K562 (cell line): ENCODE measurements around the gene RAB13. TPM values are rescaled to one million over a fixed set of nuclear protein-coding genes. Genes with fewer than 3 reads are reported as not detected.

Experiments
- ATAC-seq: fragments of 200-7000 bp; cut with Tn5 transposase; 3 replicates; pipeline ENCODE4 v1.9.1; 2020; ENCODE audit warnings: moderate library complexity
- BruUV-seq: library from RNA; stranded (reverse); fragments of 400-500 nt; replicated peaks from 2 replicates; lab custom pipeline; 2021; lab: Mats Ljungman, UMichigan
- CTCF ChIA-PET: fragments of 300-600 bp; formaldehyde crosslinking; extraction: SDS; loops from one replicate; lab custom pipeline; 2021; ENCODE audit warnings: low intra/inter-chr PET ratio; lab: Yijun Ruan, JAX
- POLR2A ChIA-PET: fragments of 300-600, 350-650 bp; sonication (Branson Sonifier 250); formaldehyde crosslinking; extraction: SDS; loops from one replicate; lab custom pipeline; 2021; ENCODE audit warnings: antibody characterized with exemption, inconsistent platforms; lab: Yijun Ruan, JAX
- DNase-seq, 4 experiments: peaks; one replicate each; pipeline versions ENCODE4 v3.0.0 to v3.0.0-alpha.2; 2011 to 2018; ENCODE audit warnings: low spot score in 3 of 4, mixed read lengths in 3 of 4; ENCODE audit errors: extremely low read depth in 1 of 4
- FAIRE-seq: peaks from 2 replicates; lab custom pipeline; 2011; peaks lifted over from hg19 to GRCh38; lab: Jason Lieb, UNC
- H2AFZ ChIP-seq: 2 replicates; pipeline ENCODE4 v1.6.0; 2011; ENCODE audit warnings: low read depth, low read length, control low read depth, inconsistent platforms
- H3K27ac ChIP-seq: fragments of 200-600 bp; 3 replicates; pipeline ENCODE4 v1.8.0; 2011; ENCODE audit warnings: low read depth, mild to moderate bottlenecking, control low read depth, inconsistent platforms, low read length, moderate library complexity, mixed read lengths; ENCODE audit errors: extremely low read depth
- H3K27me3 ChIP-seq, 2 experiments: fragments of 300-600 bp in 1 of 2; 2 replicates in 1 of 2; 3 replicates in 1 of 2; pipeline versions ENCODE4 v1.6.0 to v1.8.0; 2011; ENCODE audit warnings: inconsistent platforms in 2 of 2, low read length in 2 of 2, mild to moderate bottlenecking in 1 of 2, mixed read lengths in 1 of 2, moderate library complexity in 1 of 2; ENCODE audit not compliant: control insufficient read depth in 2 of 2, insufficient read depth in 2 of 2
- H3K36me3 ChIP-seq: fragments of 300-600 bp; 3 replicates; pipeline ENCODE4 v1.8.0; 2011; ENCODE audit warnings: mild to moderate bottlenecking, low read length, inconsistent platforms; ENCODE audit not compliant: control insufficient read depth, insufficient read depth
- H3K4me1 ChIP-seq, 2 experiments: fragments of 200-600 bp in 1 of 2; replicated peaks in 1 of 2; 2 replicates in 1 of 2; 3 replicates in 1 of 2; pipeline versions ENCODE4 v1.5.1 to v1.8.0; 2011; ENCODE audit warnings: inconsistent platforms in 2 of 2, low read length in 2 of 2, mild to moderate bottlenecking in 1 of 2, mixed read lengths in 1 of 2, moderate library complexity in 1 of 2; ENCODE audit not compliant: control insufficient read depth in 2 of 2, insufficient read depth in 2 of 2
- H3K4me2 ChIP-seq: 2 replicates; pipeline ENCODE4 v1.6.1; 2011; ENCODE audit warnings: low read length, control low read depth, inconsistent platforms, mixed read lengths; ENCODE audit not compliant: insufficient read depth
- H3K4me3 ChIP-seq: fragments of 200-600 bp; sonication (generic), shearing (Covaris generic); 2 replicates; pipeline ENCODE4 v1.5.1; 2016; ENCODE audit warnings: control low read depth, inconsistent platforms
- H3K79me2 ChIP-seq: fragments of 200-600 bp; 3 replicates; pipeline ENCODE4 v1.8.0; 2011; ENCODE audit warnings: low read length, inconsistent platforms; ENCODE audit not compliant: control insufficient read depth, insufficient read depth
- H3K9ac ChIP-seq, 2 experiments: 2 replicates each; pipeline versions ENCODE4 v1.6.0 to v1.6.1; 2011; ENCODE audit warnings: low read depth in 2 of 2, low read length in 2 of 2, control low read depth in 1 of 2, inconsistent platforms in 1 of 2, mild to moderate bottlenecking in 1 of 2, mixed read lengths in 1 of 2; ENCODE audit not compliant: insufficient read depth in 1 of 2
- H3K9me1 ChIP-seq: one replicate; pipeline ENCODE4 v1.6.0; 2011; ENCODE audit warnings: inconsistent platforms, mild to moderate bottlenecking, low read length, moderate library complexity; ENCODE audit not compliant: control insufficient read depth, insufficient read depth
- H3K9me3 ChIP-seq: replicated peaks from 2 replicates; pipeline ENCODE4 v1.5.1; 2011; ENCODE audit warnings: low read depth, low read length, inconsistent platforms; ENCODE audit not compliant: control insufficient read depth, insufficient read depth
- H4K20me1 ChIP-seq: replicated peaks from 2 replicates; pipeline ENCODE4 v1.6.1; 2011; ENCODE audit warnings: low read length, inconsistent platforms, mixed read lengths; ENCODE audit not compliant: control insufficient read depth, insufficient read depth
- ATF1 ChIP-seq, 2 experiments: fragments of 450-650 bp in 1 of 2; IDR thresholded peaks; 2 replicates each; pipeline ENCODE4 v1.6.1; 2016; ENCODE audit warnings: missing compliant biosample characterization in 1 of 2, missing genetic modification characterization in 1 of 2
- CEBPZ ChIP-seq: fragments of 150-350 bp; IDR thresholded peaks from 2 replicates; pipeline ENCODE4 v1.6.1; 2014; ENCODE audit warnings: low read depth, mild to moderate bottlenecking, low read length, borderline replicate concordance
- CREB1 ChIP-seq, 2 experiments: sonication (generic) in 1 of 2; formaldehyde crosslinking in 1 of 2; IDR thresholded peaks; 2 replicates each; pipeline versions ENCODE4 v1.6.1 to v1.8.0; 2012 to 2022; ENCODE audit warnings: inconsistent platforms in 1 of 2, mild to moderate bottlenecking in 1 of 2, missing genetic modification reagents in 1 of 2, moderate library complexity in 1 of 2
- CTBP1 ChIP-seq: fragments of 450-650 bp; IDR thresholded peaks from 2 replicates; pipeline ENCODE4 v1.6.1; 2016; ENCODE audit warnings: borderline replicate concordance
- E2F1 ChIP-seq: sonication (generic); formaldehyde crosslinking; IDR thresholded peaks from 2 replicates; pipeline ENCODE4 v1.8.1; 2023; ENCODE audit warnings: mild to moderate bottlenecking, missing genetic modification reagents, moderate library complexity
- GABPB1 ChIP-seq: sonication (generic); formaldehyde crosslinking; IDR thresholded peaks from 2 replicates; pipeline ENCODE4 v1.8.0; 2022; ENCODE audit warnings: mild to moderate bottlenecking, missing genetic modification reagents
- HOMEZ ChIP-seq: fragments of 250-450 bp; sonication (Bioruptor Pico); IDR thresholded peaks from 2 replicates; pipeline ENCODE4 v1.4.0; 2020; ENCODE audit warnings: mild to moderate bottlenecking, moderate library complexity
- MBD2 ChIP-seq: sonication (generic); IDR thresholded peaks from 2 replicates; pipeline ENCODE4 v1.6.1; 2016; ENCODE audit warnings: low read depth, borderline replicate concordance
- PML ChIP-seq: IDR thresholded peaks from 2 replicates; pipeline ENCODE4 v1.6.1; 2012; ENCODE audit warnings: low read length, inconsistent platforms
- SETDB1 ChIP-seq: IDR thresholded peaks from one replicate; pipeline ENCODE4 v1.6.1; 2012; ENCODE audit warnings: low read length, control low read depth, inconsistent platforms
- SMARCA5 ChIP-seq: fragments of 450-650 bp; IDR thresholded peaks from 2 replicates; pipeline ENCODE4 v1.6.1; 2016
- TCF15 ChIP-seq: fragments of 250-450 bp; sonication (Bioruptor Pico); IDR thresholded peaks from 2 replicates; pipeline ENCODE4 v1.8.0; 2022; ENCODE audit warnings: moderate library complexity, mild to moderate bottlenecking, inconsistent platforms
- ZC3H8 ChIP-seq: fragments of 450-650 bp; IDR thresholded peaks from 2 replicates; pipeline ENCODE4 v1.6.1; 2017
- ZFP1 ChIP-seq: fragments of 450-650 bp; formaldehyde crosslinking; IDR thresholded peaks from 2 replicates; pipeline ENCODE4 v1.4.0; 2020; ENCODE audit warnings: mild to moderate bottlenecking, mixed read lengths
- ZNF280B ChIP-seq: fragments of 250-450 bp; sonication (Bioruptor Pico); IDR thresholded peaks from 2 replicates; pipeline ENCODE4 v1.5.1; 2021; ENCODE audit warnings: mild to moderate bottlenecking
- ZNF778 ChIP-seq: fragments of 450-650 bp; formaldehyde crosslinking; IDR thresholded peaks from 2 replicates; pipeline ENCODE4 v1.4.0; 2020; ENCODE audit warnings: mild to moderate bottlenecking, moderate library complexity
- WGBS: fragments of 100-300 bp; shearing (Covaris generic); methylation state at CpG from one replicate; pipeline ENCODE4 v1.1.6; 2016; ENCODE audit warnings: low coverage, mixed read lengths; ENCODE audit not compliant: insufficient coverage; ENCODE audit errors: missing lambda C conversion rate; 5-methylcytosine and 5-hydroxymethylcytosine counted together
- in situ Hi-C: fragments of 300-500 bp; cut with MboI; formaldehyde crosslinking; loops from 4 replicates; pipeline ENCODE4 v1.15.0; 2018; ENCODE audit warnings: inconsistent platforms, mixed read lengths
- intact Hi-C: fragments of 100-400 bp; cut with micrococcal nuclease; formaldehyde crosslinking; loops from 2 replicates; pipeline ENCODE4 v1.14.2; 2022
- polyA plus RNA-seq, 8 experiments: library from polyadenylated mRNA; depleted of rRNA in 4 of 8; stranded (reverse) in 5 of 8; unstranded in 3 of 8; fragments of >200 nt; fragmentation: Nextera tagmentation in 2 of 8; fragmentation: Illumina TruSeq in 1 of 8; extraction: Ambion mirVana in 2 of 8; extraction: Trizol in 1 of 8; gene quantifications; 2 replicates each; pipeline versions ENCODE4 v1.2.1 to v1.2.3, GENCODE V29; 2011 to 2014; ENCODE audit warnings: inconsistent platforms in 1 of 8, missing spikeins in 1 of 8
- total RNA-seq, 7 experiments: library from RNA; depleted of rRNA in 6 of 7; stranded (reverse); fragments of >200 nt in 6 of 7; fragmentation: Illumina TruSeq in 2 of 7; extraction: Trizol in 2 of 7; gene quantifications; 2 replicates each; pipeline versions ENCODE4 v1.2.1 to v1.2.3, GENCODE V29; 2011 to 2021; ENCODE audit warnings: low replicate concordance in 1 of 7

Gene RAB13
- total and polyA plus RNA-seq, 9 of the 15 experiments (the other 6 are each of a cell fraction or from before 2014, with no cell fraction given), result 22.3 to 100 (median 39.8) TPM

- peaks cover 70% of the 10 kb centered on the region for H3K36me3 ChIP-seq
- no peak for ATAC-seq
- no peak for FAIRE-seq
- no peak for TF ChIP-seq ZC3H8
- 0 out of 2 replicates have a peak, but pooled peaks have one; percentile 28 for TF ChIP-seq GABPB1
- no peak for TF ChIP-seq ZNF778 (CRISPR knock-in tag)
- TF ChIP-seq ATF1 (CRISPR knock-in tag; IDR thresholded peaks at IDR 0.05), result no peak
- TF ChIP-seq ATF1 (tag; IDR thresholded peaks at IDR 0.05), result peak; percentile 69
- TF ChIP-seq MBD2, result no peak
- no peak for TF ChIP-seq HOMEZ (CRISPR knock-in tag)
- TF ChIP-seq ZNF280B (CRISPR knock-in tag), result no peak
- no peak for TF ChIP-seq CTBP1
- no peak for TF ChIP-seq CEBPZ
- no peak for TF ChIP-seq SMARCA5
- TF ChIP-seq CREB1 (IDR thresholded peaks at IDR 0.05), result no peak
- TF ChIP-seq CREB1 (CRISPR knock-in tag; IDR thresholded peaks at IDR 0.05), result no peak
- no peak for TF ChIP-seq TCF15 (CRISPR knock-in tag)
- TF ChIP-seq PML, result 0 out of 2 replicates have a peak, but pooled peaks have one; percentile 2
- no peak for TF ChIP-seq SETDB1
- TF ChIP-seq E2F1 (CRISPR knock-in tag), result no peak
- TF ChIP-seq ZFP1 (CRISPR knock-in tag), result no peak
Measured at GRCh38 chr1:153944827-153945117, 41.4 kb downstream of the RAB13 start.

More at GRCh38 chr1:153944827-153945117, 41.4 kb downstream of the RAB13 start:
- 4% methylated on average over 3 of the region's 3 CpGs for WGBS
- ChIA-PET POLR2A (interaction anchor here (0.6 to 5.5 kb wide), 13 partner anchors 10 to 273 kb away, joined by 3 to 39 read pairs (median 4); partner anchors contain the start of genes CREB3L4, CRTC2, GATAD2B and JTB), CTCF (no interaction called here)
- Histone ChIP-seq H4K20me1 (no peaks in the 10 kb centered on the region), H3K9ac (peak overlapping the region; percentile 88 to 99), H3K4me1 (peaks cover 12 to 32% of the 10 kb centered on the region in 2 experiments; a peak in 4 of 5 replicates), H3K9me3 (no peaks in the 10 kb centered on the region), H2AFZ (peak overlapping the region; percentile 61; the same call in 1 of the 2 replicates), H3K27me3 (no peaks in the 10 kb centered on the region), H3K27ac (peak overlapping the region; percentile 85), H3K9me1 (no peaks in the 10 kb centered on the region), H3K79me2 (peaks cover 29% of the 10 kb centered on the region), H3K4me2 (peak overlapping the region; percentile 98), H3K4me3 (peak overlapping the region; percentile 99)
- intact Hi-C loops, result loop anchor here (5.0 kb wide), 1 partner anchor 43 kb away; the partner anchor contains the start of gene RAB13
- DNase-seq, result no peak
- in situ Hi-C loops, result no loop called here
- no TSS peak for BruUV-seq
